Measurements from ENCODE around the gene SMARCC1. TPM values are rescaled to one million over a fixed set of nuclear protein-coding genes. Genes with fewer than 3 reads are reported as not detected.

The SMARCC1 gene
- total RNA-seq, 3 donors from 2014 or later, result 27.4 to 63.2 (median 61.9) TPM

DNA sequence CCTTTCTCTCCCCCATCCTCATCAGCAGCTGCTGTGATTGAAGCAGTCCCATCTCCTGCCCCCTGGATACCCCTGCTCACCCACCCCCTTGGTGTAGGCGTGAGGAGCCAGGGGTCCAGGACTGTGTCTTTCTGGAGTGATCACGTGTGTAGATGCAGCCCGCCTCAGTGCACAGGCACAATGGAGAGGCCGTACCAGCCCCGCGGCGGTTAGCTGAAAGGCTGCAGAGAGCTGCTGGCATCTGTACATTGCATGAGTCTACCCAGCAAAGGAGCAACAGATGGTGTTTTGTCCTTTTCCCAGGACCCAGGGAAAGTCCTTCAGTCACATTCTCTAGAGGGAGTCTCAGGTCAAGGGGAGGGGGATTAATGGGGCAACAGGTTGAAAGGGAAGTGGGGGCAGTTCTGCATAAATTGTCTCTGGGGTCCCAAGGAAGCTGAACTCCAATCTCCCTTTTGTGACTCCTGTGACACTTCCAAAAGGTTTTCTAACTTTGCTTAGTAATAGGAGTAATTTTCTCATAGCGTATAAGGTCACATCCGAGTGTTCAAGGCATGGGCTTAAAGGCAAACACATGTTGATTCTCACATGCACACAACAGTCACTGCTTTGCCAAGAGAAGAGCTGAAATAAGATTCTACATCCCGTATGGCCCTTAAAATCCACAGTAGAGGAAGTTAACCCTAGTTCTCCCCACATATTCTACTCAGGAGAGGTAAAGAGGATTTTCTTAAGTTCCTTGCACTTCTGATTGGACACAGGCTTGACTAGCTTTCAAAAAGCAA lies 210.1 kb downstream of the SMARCC1 start:
- no peak for TF ChIP-seq POLR2A (IDR thresholded peaks at IDR 0.05)
- TF ChIP-seq POLR2AphosphoS5 (IDR thresholded peaks at IDR 0.05), result no peak
- TF ChIP-seq, protein P1, sequence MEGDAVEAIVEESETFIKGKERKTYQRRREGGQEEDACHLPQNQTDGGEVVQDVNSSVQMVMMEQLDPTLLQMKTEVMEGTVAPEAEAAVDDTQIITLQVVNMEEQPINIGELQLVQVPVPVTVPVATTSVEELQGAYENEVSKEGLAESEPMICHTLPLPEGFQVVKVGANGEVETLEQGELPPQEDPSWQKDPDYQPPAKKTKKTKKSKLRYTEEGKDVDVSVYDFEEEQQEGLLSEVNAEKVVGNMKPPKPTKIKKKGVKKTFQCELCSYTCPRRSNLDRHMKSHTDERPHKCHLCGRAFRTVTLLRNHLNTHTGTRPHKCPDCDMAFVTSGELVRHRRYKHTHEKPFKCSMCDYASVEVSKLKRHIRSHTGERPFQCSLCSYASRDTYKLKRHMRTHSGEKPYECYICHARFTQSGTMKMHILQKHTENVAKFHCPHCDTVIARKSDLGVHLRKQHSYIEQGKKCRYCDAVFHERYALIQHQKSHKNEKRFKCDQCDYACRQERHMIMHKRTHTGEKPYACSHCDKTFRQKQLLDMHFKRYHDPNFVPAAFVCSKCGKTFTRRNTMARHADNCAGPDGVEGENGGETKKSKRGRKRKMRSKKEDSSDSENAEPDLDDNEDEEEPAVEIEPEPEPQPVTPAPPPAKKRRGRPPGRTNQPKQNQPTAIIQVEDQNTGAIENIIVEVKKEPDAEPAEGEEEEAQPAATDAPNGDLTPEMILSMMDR (IDR thresholded peaks at IDR 0.05), result no peak
- H3K27me3 ChIP-seq, result no peaks in the 10 kb centered on the region
- no peak overlapping the region for H3K27ac ChIP-seq
- no peaks in the 10 kb centered on the region for H3K4me1 ChIP-seq
- no peak for DNase-seq (ENCODE audit: low spot score in 2 of 2)
- no peaks in the 10 kb centered on the region for H3K36me3 ChIP-seq
- H3K4me3 ChIP-seq, result no peak overlapping the region
- no peaks in the 10 kb centered on the region for H3K9me3 ChIP-seq
- intact Hi-C loops (cut with DNase I; ENCODE audit: low total_unique reads), result no loop called here

DNA sequence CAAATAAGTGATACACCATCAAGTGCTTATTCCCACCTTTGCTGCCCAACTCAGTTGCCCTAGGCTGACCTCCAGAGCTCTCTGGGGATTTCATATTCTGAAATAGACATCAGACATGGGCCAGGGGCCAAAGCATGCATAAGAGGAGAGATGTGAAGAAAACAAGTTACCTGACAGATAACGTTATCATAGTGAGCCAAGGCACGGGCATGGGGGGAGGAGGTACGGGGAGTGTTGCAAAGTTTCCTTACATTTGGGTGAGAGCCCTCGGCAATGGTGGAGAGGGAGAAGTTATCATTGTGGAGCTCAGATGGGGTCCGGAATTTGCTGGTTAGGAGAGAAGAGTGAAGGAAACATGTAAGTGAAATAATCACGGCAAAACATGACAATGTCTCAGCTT lies 212.8 kb downstream of the SMARCC1 start:
- TF ChIP-seq POLR2A (IDR thresholded peaks at IDR 0.05) (no peak), POLR2AphosphoS5 (IDR thresholded peaks at IDR 0.05) (no peak)
- TF ChIP-seq, protein P1 (IDR thresholded peaks at IDR 0.05), result no peak
- no peak overlapping the region for H3K4me3 ChIP-seq
- H3K36me3 ChIP-seq, result no peaks in the 10 kb centered on the region
- intact Hi-C loops (cut with DNase I; ENCODE audit: low total_unique reads), result no loop called here
- H3K9me3 ChIP-seq, result no peaks in the 10 kb centered on the region
- no peaks in the 10 kb centered on the region for H3K4me1 ChIP-seq
- DNase-seq (ENCODE audit: low spot score in 2 of 2), result no peak
- no peak overlapping the region for H3K27ac ChIP-seq
- H3K27me3 ChIP-seq, result no peaks in the 10 kb centered on the region

- Histone ChIP-seq H3K4me1 (no peaks in the 10 kb centered on the region), H3K27ac (no peak overlapping the region), H3K9me3 (no peaks in the 10 kb centered on the region), H3K36me3 (no peaks in the 10 kb centered on the region), H3K4me3 (no peak overlapping the region), H3K27me3 (no peaks in the 10 kb centered on the region)
- no peak for DNase-seq (ENCODE audit: low spot score in 2 of 2)
- TF ChIP-seq POLR2AphosphoS5 (IDR thresholded peaks at IDR 0.05) (no peak), POLR2A (IDR thresholded peaks at IDR 0.05) (no peak)
- TF ChIP-seq, protein P1 (IDR thresholded peaks at IDR 0.05), result no peak
- intact Hi-C loops (cut with DNase I; ENCODE audit: low total_unique reads), result no loop called here
Measured at GRCh38 chr3:47567149-47567548, 214.5 kb downstream of the SMARCC1 start.

DNA sequence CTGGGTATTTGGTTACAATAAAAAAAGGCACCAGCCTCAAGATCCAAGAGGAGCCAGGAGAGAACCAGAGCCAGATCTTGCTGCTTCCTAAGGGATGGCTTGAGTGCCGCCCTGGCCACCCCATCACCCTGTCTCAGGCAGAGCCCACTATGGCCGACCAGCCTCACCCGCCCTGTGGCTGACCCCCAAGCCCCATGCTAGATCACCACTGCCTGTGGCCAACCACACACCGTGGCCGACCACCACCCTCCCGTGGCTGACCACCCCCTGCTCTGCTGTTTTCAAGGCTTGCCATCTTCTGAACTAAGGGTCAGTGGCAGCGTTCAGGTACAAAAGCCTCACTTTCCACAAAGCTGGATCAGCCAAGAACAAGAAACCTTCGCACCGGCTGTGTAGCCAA lies 215.0 kb downstream of the SMARCC1 start:
- TF ChIP-seq, protein P1 (IDR thresholded peaks at IDR 0.05), result no peak
- TF ChIP-seq POLR2A (IDR thresholded peaks at IDR 0.05), result no peak
- TF ChIP-seq POLR2AphosphoS5 (IDR thresholded peaks at IDR 0.05), result no peak
- no peak for DNase-seq (ENCODE audit: low spot score in 2 of 2)
- intact Hi-C loops (cut with DNase I; ENCODE audit: low total_unique reads), result no loop called here

DNA sequence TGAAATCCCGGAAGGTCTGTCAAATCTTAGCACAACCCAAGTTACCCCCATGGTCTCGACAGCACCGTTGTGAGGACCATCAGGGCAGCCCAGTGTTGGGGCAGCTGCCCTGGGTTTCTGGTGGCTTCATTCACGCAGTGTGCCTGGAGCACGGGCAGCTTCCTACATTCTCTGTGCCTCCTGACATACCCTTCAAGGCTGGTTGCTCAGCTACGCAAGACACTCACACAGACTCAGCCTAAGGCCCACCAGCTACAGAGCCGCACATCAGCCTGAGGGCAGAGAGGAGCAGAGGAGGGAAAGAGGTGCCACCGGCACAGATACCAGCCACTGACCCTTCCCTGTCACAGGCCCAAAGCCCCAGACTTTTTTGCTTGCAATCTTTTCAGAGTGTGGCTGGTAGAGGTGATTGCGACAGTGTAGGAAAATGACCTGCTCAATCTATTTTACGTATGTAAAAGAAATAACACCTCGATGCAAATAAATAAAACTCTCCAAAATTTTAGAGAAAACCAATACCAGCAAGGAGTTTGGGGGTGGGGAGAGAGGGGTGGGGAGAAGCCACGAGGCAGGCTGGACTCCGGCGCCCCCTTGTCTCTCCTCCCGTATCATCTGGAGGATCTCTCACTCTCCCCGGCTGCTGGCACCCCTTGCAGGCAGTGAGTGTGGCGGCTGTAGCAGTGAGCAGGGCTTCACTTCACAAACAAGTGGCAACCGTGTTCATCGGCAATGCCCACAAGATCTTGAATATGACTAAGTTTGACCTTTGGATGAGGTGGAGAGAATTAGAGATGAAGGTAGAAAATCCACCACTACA lies 215.8 kb downstream of the SMARCC1 start:
- intact Hi-C loops (cut with DNase I; ENCODE audit: low total_unique reads), result no loop called here
- no peaks in the 10 kb centered on the region for H3K4me1 ChIP-seq
- no peaks in the 10 kb centered on the region for H3K27me3 ChIP-seq
- H3K9me3 ChIP-seq, result no peaks in the 10 kb centered on the region
- no peaks in the 10 kb centered on the region for H3K36me3 ChIP-seq
- no peak for DNase-seq (ENCODE audit: low spot score in 2 of 2)
- no peak overlapping the region for H3K4me3 ChIP-seq
- TF ChIP-seq POLR2A (IDR thresholded peaks at IDR 0.05), result no peak
- TF ChIP-seq, protein P1 (IDR thresholded peaks at IDR 0.05), result no peak
- TF ChIP-seq POLR2AphosphoS5 (IDR thresholded peaks at IDR 0.05), result no peak
- H3K27ac ChIP-seq, result no peak overlapping the region

More for the DNA sequence above, 215.0 kb downstream of the SMARCC1 start:
- Histone ChIP-seq H3K4me3 (no peak overlapping the region), H3K9me3 (no peaks in the 10 kb centered on the region), H3K27me3 (no peaks in the 10 kb centered on the region), H3K27ac (no peak overlapping the region), H3K4me1 (no peaks in the 10 kb centered on the region), H3K36me3 (no peaks in the 10 kb centered on the region)
